HepG2 (cell line): ENCODE data around the gene ELAPOR1. TPM values are rescaled to one million over a fixed set of nuclear protein-coding genes. Genes with fewer than 3 reads are reported as not detected.

Experiments used
- ATAC-seq: fragments of 200-7000 bp; cut with Tn5 transposase; 3 replicates; pipeline ENCODE4 v1.9.1; 2020; ENCODE audit warnings: mild to moderate bottlenecking, moderate library complexity
- BruUV-seq: library from RNA; stranded (reverse); fragments of 400-500 nt; replicated peaks from 2 replicates; lab custom pipeline; 2021; lab: Mats Ljungman, UMichigan
- CTCF ChIA-PET: fragments of 300-600 bp; formaldehyde crosslinking; extraction: SDS; loops from one replicate; lab custom pipeline; 2021; ENCODE audit warnings: low total read pairs, inconsistent platforms, low intra/inter-chr PET ratio; lab: Yijun Ruan, JAX
- POLR2A ChIA-PET: fragments of 350-600 bp; sonication (Branson Sonifier 250); formaldehyde crosslinking; loops from one replicate; lab custom pipeline; 2020; ENCODE audit warnings: antibody characterized with exemption, inconsistent platforms; lab: Yijun Ruan, JAX
- DNase-seq: peaks from one replicate; pipeline ENCODE4 v3.0.0-alpha.2; 2015; ENCODE audit warnings: low spot score
- FAIRE-seq: peaks from 3 replicates; lab custom pipeline; 2011; peaks lifted over from hg19 to GRCh38; lab: Jason Lieb, UNC
- H2AFZ ChIP-seq: one replicate; pipeline ENCODE4 v1.6.1; 2011; ENCODE audit warnings: low read length, inconsistent platforms
- H3K27ac ChIP-seq: fragments of 300-600 bp; 3 replicates; pipeline ENCODE4 v1.8.0; 2011; ENCODE audit warnings: mixed run types, mild to moderate bottlenecking, mixed read lengths, low read length, inconsistent platforms; ENCODE audit not compliant: insufficient read depth; ENCODE audit errors: extremely low read length
- H3K27me3 ChIP-seq, 2 experiments: fragments of 200-600 bp in 1 of 2; 2 replicates in 1 of 2; 3 replicates in 1 of 2; pipeline versions ENCODE4 v1.6.0 to v1.8.0; 2011; ENCODE audit warnings: low read length in 2 of 2, mild to moderate bottlenecking in 2 of 2, moderate library complexity in 2 of 2, inconsistent platforms in 1 of 2; ENCODE audit not compliant: insufficient read depth in 2 of 2, control insufficient read depth in 1 of 2
- H3K36me3 ChIP-seq, 2 experiments: fragments of 200-600 bp in 1 of 2; replicated peaks in 1 of 2; 2 replicates in 1 of 2; 3 replicates in 1 of 2; pipeline versions ENCODE4 v1.5.1 to v1.8.0; 2011; ENCODE audit warnings: low read length in 2 of 2, inconsistent platforms in 1 of 2; ENCODE audit not compliant: insufficient read depth in 2 of 2, control insufficient read depth in 1 of 2
- H3K4me1 ChIP-seq: 2 replicates; pipeline ENCODE4 v1.5.1; 2012; ENCODE audit warnings: low read length, inconsistent platforms; ENCODE audit not compliant: insufficient read depth
- H3K4me2 ChIP-seq: 2 replicates; pipeline ENCODE4 v1.6.0; 2011; ENCODE audit warnings: low read depth, low read length, inconsistent platforms
- H3K4me3 ChIP-seq, 3 experiments: fragments of 200-600 bp in 1 of 3; sonication (generic), shearing (Covaris generic) in 1 of 3; replicated peaks in 1 of 3; 2 replicates each; pipeline ENCODE4 v1.5.1; 2011 to 2016; ENCODE audit warnings: low read length in 3 of 3, inconsistent platforms in 2 of 3, low read depth in 2 of 3, mild to moderate bottlenecking in 2 of 3, control low read depth in 1 of 3, mixed read lengths in 1 of 3; ENCODE audit not compliant: insufficient read depth in 1 of 3
- H3K79me2 ChIP-seq: one replicate; pipeline ENCODE4 v1.6.1; 2011; ENCODE audit warnings: low read length, inconsistent platforms; ENCODE audit not compliant: insufficient read depth
- H3K9ac ChIP-seq: 2 replicates; pipeline ENCODE4 v1.6.0; 2011; ENCODE audit warnings: mild to moderate bottlenecking, low read depth, low read length, inconsistent platforms; ENCODE audit not compliant: insufficient read depth
- H3K9me3 ChIP-seq: 2 replicates; pipeline ENCODE4 v1.5.1; 2012; ENCODE audit warnings: mild to moderate bottlenecking, low read length
- H4K20me1 ChIP-seq: 2 replicates; pipeline ENCODE4 v1.6.0; 2011; ENCODE audit warnings: inconsistent platforms, mild to moderate bottlenecking, low read length, moderate library complexity; ENCODE audit not compliant: insufficient read depth
- BATF2 ChIP-seq: sonication (generic); formaldehyde crosslinking; IDR thresholded peaks from 2 replicates; pipeline ENCODE4 v1.8.0; 2022; ENCODE audit warnings: mild to moderate bottlenecking, missing genetic modification reagents, moderate library complexity
- ELK4 ChIP-seq: sonication (generic); formaldehyde crosslinking; IDR thresholded peaks from 2 replicates; pipeline ENCODE4 v1.9.0; 2021; ENCODE audit warnings: missing genetic modification reagents, borderline replicate concordance
- JUNB ChIP-seq: sonication (generic); formaldehyde crosslinking; IDR thresholded peaks from 2 replicates; pipeline ENCODE4 v1.8.0; 2022; ENCODE audit warnings: missing genetic modification reagents, mild to moderate bottlenecking, borderline replicate concordance
- MAX ChIP-seq: IDR thresholded peaks from 2 replicates; pipeline ENCODE4 v1.6.1; 2012; ENCODE audit warnings: inconsistent platforms
- MXD4 ChIP-seq: IDR thresholded peaks from 2 replicates; pipeline ENCODE4 v1.6.1; 2016; ENCODE audit warnings: mild to moderate bottlenecking, missing biosample characterization, missing genetic modification reagents
- POLR2G ChIP-seq: fragments of 200-400 bp; formaldehyde crosslinking; IDR thresholded peaks from 2 replicates; pipeline ENCODE4 v1.6.1; 2018; ENCODE audit warnings: mild to moderate bottlenecking, low read depth, low read length, moderate library complexity
- RARA ChIP-seq: IDR thresholded peaks from 2 replicates; pipeline ENCODE4 v1.6.1; 2016; ENCODE audit warnings: missing genetic modification reagents, missing compliant biosample characterization
- SAP130 ChIP-seq: IDR thresholded peaks from 2 replicates; pipeline ENCODE4 v1.6.1; 2016; ENCODE audit warnings: low read depth
- TAF15 ChIP-seq: fragments of 200-400 bp; formaldehyde crosslinking; IDR thresholded peaks from one replicate; pipeline ENCODE4 v1.6.1; 2018; ENCODE audit warnings: mild to moderate bottlenecking, low read depth, low read length; ENCODE audit not compliant: poor library complexity, severe bottlenecking
- ZNF253 ChIP-seq: sonication (generic); formaldehyde crosslinking; IDR thresholded peaks from 2 replicates; pipeline ENCODE4 v1.8.0; 2022; ENCODE audit warnings: mild to moderate bottlenecking, missing genetic modification reagents, borderline replicate concordance
- ZNF496 ChIP-seq: sonication (generic); formaldehyde crosslinking; IDR thresholded peaks from 2 replicates; pipeline ENCODE4 v1.8.1; 2023; ENCODE audit warnings: mild to moderate bottlenecking, moderate library complexity, missing genetic modification reagents; ENCODE audit not compliant: insufficient replicate concordance
- ZNF674 ChIP-seq: sonication (generic); formaldehyde crosslinking; IDR thresholded peaks from 2 replicates; pipeline ENCODE4 v1.5.0; 2020; ENCODE audit warnings: low read depth, mild to moderate bottlenecking, missing genetic modification reagents
- ZNF747 ChIP-seq: sonication (generic); formaldehyde crosslinking; IDR thresholded peaks from 2 replicates; pipeline ENCODE4 v1.8.1; 2023; ENCODE audit warnings: missing genetic modification reagents, mild to moderate bottlenecking, borderline replicate concordance
- ZNF816 ChIP-seq: sonication (generic); formaldehyde crosslinking; IDR thresholded peaks from 2 replicates; pipeline ENCODE4 v1.8.0; 2022; ENCODE audit warnings: missing genetic modification reagents, mild to moderate bottlenecking, borderline replicate concordance
- WGBS: methylation state at CpG from one replicate; pipeline ENCODE4 v1.1.6; 2017; ENCODE audit warnings: low lambda C conversion rate; 5-methylcytosine and 5-hydroxymethylcytosine counted together
- in situ Hi-C: cut with HindIII; loops from 2 replicates; pipeline ENCODE4 v1.10.0; 2017; ENCODE audit warnings: low pct_unique_long_range_greater_than_20kb; ENCODE audit not compliant: extremely low pct_ligation_motif_present
- intact Hi-C: fragments of 100-400 bp; cut with micrococcal nuclease; formaldehyde crosslinking; loops from one replicate; pipeline ENCODE4 v1.10.0; 2022; ENCODE audit not compliant: unreplicated experiment
- polyA plus RNA-seq, 8 experiments: library from polyadenylated mRNA; depleted of rRNA in 3 of 8; stranded (reverse) in 7 of 8; unstranded in 1 of 8; fragments of >200 nt; fragmentation: Illumina TruSeq in 4 of 8; extraction: Trizol in 4 of 8; gene quantifications; 2 replicates each; pipeline versions ENCODE4 v1.2.1 to v1.2.3, GENCODE V29; 2011 to 2016; ENCODE audit warnings: low read depth in 4 of 8, missing spikeins in 1 of 8, mixed read lengths in 1 of 8; ENCODE audit not compliant: insufficient read depth in 1 of 8
- total RNA-seq, 5 experiments: library from RNA; depleted of rRNA; stranded (reverse); fragments of >200 nt; fragmentation: Illumina TruSeq; extraction: Trizol; gene quantifications; 2 replicates each; pipeline ENCODE4 v1.2.3, GENCODE V29; 2016; ENCODE audit warnings: low read depth in 1 of 5

ELAPOR1 gene
- total and polyA plus RNA-seq, 2 of the 13 experiments (the other 11 are each of a cell fraction or from before 2014, with no cell fraction given): 0.13 to 0.20 TPM

GRCh38 chr1:109096120-109096519 is 17.8 kb upstream of the ELAPOR1 start (continued):
- no peak for TF ChIP-seq MAX
- no peak for TF ChIP-seq ZNF496 (CRISPR knock-in tag)
- TF ChIP-seq, all 625 proteins: peak for 0

DNA sequence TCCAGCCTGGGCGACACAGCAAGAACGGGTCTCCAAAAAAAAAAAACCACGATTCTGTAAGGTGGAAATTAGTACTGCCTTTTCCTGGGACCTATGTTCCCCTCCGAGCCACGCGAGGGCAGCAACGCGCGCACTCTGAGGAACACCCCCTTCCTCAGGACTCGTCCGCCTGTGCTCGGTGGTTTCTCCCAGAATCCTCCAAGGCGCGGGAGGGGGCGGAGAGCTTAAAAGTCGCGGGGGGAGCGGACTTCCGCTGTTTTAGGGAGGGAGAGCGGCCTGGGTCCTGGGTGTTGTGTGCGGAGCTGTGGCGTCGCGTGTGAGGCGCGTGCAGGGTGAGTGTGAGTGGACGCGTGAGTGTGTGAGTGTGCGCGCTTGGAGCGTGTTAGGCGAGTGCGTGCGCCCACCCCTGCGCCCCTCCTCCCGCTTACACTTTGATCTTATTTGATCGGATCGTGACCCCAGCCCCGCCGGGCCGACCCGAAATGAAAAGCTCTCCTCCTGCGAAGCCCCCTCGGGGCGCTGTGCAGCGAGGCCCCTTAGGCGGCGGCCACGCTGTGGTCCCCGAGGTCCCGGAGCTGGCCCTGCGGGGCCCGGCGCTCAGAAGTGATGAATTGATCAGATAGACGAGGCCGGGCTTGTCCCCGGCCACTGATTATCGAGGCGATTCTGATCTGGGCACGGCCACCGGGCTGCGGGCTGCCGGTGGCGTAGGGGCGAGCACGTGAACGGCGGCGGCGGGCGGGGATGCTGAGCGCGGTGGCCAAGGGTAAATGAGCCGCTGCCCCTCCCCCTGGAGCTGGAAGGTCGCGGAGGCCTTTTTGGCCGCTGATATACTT is 13.8 kb upstream of the ELAPOR1 start:
- TSS peak; percentile 85 for BruUV-seq
- in situ Hi-C loops: no loop called here
- Histone ChIP-seq H3K4me3 (peak overlapping the region; percentile 75 to 90 (median 85)), H4K20me1 (no peaks in the 10 kb centered on the region), H3K27me3 (no peaks in the 10 kb centered on the region), H2AFZ (no peak overlapping the region), H3K4me1 (peaks cover 15% of the 10 kb centered on the region; the same call in 1 of the 2 replicates), H3K79me2 (peaks cover 14% of the 10 kb centered on the region), H3K36me3 (0 out of 5 replicates have a peak, but pooled peaks cover 0 to 4% of the 10 kb centered on the region in 2 experiments), H3K9me3 (no peaks in the 10 kb centered on the region), H3K4me2 (peak overlapping the region; percentile 77), H3K27ac (peak overlapping the region; percentile 86), H3K9ac (peak overlapping the region; percentile 91)
- peak; percentile 97 for FAIRE-seq
- intact Hi-C loops: loop anchor here (1.0 to 10.0 kb wide), 2 partner anchors 10 to 295 kb away; partner anchors contain the start of genes SORT1 and TMEM167B
- CTCF ChIA-PET: interaction anchor here (1.6 to 2.1 kb wide), 3 partner anchors 10 to 164 kb away, joined by 5 to 15 read pairs (median 7); partner anchors contain the start of gene TMEM167B
- peak; percentile 91 for ATAC-seq
- DNase-seq: peak; percentile 94
- POLR2A ChIA-PET: interaction anchor here (0.7 to 3.0 kb wide), 36 partner anchors 10 to 1239 kb away, joined by 3 to 117 read pairs (median 4); partner anchors contain the start of genes PRPF38B, RBM15, SARS1 and SORT1
- WGBS: 0% methylated on average over 9 of the region's 77 CpGs
- peak; percentile 87 for TF ChIP-seq SAP130
- TF ChIP-seq ELK4: no peak
- peak; percentile 71; the same call in 1 of the 2 replicates for TF ChIP-seq JUNB (CRISPR knock-in tag)
- peak; percentile 91 for TF ChIP-seq MXD4 (CRISPR knock-in tag)
- TF ChIP-seq ZNF253 (CRISPR knock-in tag): peak; percentile 94
- peak; percentile 66 for TF ChIP-seq RARA (CRISPR knock-in tag)
- peak; percentile 100 for TF ChIP-seq POLR2G
- TF ChIP-seq BATF2 (CRISPR knock-in tag): peak; percentile 86
- peak; percentile 33 for TF ChIP-seq TAF15
- TF ChIP-seq ZNF816 (CRISPR knock-in tag): peak; percentile 81; the same call in 1 of the 2 replicates
- no peak for TF ChIP-seq ZNF674 (CRISPR knock-in tag)
- TF ChIP-seq ZNF747 (CRISPR knock-in tag): peak; percentile 43; the same call in 1 of the 2 replicates
